GM12873 (cell line): ENCODE measurements around the gene ZNF697.

ENCODE experiments used
- TF ChIP-seq, protein P1 (sequence below): IDR thresholded peaks from 2 replicates; pipeline ENCODE4 v1.5.1; 2012; ENCODE audit warnings: low read depth, mild to moderate bottlenecking, moderate library complexity, low read length, control low read depth; ENCODE audit not compliant: insufficient read depth; ENCODE audit errors: missing control alignments

Gene ZNF697

DNA sequence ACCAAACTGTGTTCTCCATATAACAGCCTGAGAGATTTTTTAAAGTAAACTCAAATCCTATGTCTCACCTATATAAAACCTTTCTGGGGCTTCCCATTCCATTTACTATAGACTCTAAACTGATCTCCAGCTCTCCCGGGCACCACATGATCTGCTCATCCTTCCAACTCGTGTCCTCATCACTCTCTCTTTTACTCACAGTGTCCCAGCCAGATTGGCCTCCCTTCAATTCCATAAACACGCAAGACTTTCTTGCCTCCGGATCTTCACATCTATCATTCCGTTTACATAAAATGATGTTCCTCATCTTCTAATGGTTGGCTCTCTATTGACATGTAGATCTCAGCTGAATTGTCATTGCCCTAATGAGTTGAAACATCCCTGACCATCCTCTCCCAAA is 59.4 kb downstream of the ZNF697 start:
- TF ChIP-seq, protein P1, sequence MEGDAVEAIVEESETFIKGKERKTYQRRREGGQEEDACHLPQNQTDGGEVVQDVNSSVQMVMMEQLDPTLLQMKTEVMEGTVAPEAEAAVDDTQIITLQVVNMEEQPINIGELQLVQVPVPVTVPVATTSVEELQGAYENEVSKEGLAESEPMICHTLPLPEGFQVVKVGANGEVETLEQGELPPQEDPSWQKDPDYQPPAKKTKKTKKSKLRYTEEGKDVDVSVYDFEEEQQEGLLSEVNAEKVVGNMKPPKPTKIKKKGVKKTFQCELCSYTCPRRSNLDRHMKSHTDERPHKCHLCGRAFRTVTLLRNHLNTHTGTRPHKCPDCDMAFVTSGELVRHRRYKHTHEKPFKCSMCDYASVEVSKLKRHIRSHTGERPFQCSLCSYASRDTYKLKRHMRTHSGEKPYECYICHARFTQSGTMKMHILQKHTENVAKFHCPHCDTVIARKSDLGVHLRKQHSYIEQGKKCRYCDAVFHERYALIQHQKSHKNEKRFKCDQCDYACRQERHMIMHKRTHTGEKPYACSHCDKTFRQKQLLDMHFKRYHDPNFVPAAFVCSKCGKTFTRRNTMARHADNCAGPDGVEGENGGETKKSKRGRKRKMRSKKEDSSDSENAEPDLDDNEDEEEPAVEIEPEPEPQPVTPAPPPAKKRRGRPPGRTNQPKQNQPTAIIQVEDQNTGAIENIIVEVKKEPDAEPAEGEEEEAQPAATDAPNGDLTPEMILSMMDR = no peak

DNA sequence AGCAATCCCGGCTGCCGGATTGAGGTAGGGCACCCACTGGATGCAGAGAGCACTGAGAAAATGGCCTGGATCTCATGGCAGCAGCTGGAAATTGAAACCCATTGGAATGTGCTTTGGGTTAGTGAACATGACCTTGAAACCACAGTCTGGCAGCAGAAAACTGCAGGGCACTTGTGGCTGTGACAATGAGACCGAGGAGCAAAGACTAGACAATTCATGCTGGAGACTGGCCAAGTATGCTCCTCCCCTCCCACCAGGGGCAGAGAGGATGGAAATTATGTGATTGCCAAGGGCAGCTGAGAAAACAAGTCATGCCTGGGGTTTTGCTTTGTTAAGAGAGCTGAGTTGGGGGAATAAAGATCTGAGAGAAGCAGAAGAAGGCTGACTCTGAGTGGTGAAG is 60.7 kb downstream of the ZNF697 start:
- TF ChIP-seq, protein P1 = no peak

DNA sequence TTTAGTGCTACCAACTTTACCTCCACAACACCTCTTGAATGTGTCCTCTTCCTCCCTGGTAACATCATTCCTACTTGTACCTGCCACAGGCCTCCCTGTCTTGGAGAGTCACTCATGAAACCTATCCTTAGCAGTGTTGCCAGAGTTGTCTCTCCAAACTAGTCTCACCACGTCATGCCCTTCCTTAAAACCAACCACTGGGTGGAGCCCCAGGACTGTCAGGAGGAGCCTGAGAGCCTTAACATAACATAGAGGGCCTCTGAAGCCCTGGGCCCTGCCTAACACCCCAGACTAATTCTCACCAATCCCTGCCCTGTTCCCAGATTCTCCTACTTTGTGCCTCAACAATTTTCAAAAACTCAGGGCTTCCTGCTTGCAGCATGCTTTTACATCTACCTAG is 65.3 kb downstream of the ZNF697 start:
- TF ChIP-seq, protein P1 = peak; percentile 57

DNA sequence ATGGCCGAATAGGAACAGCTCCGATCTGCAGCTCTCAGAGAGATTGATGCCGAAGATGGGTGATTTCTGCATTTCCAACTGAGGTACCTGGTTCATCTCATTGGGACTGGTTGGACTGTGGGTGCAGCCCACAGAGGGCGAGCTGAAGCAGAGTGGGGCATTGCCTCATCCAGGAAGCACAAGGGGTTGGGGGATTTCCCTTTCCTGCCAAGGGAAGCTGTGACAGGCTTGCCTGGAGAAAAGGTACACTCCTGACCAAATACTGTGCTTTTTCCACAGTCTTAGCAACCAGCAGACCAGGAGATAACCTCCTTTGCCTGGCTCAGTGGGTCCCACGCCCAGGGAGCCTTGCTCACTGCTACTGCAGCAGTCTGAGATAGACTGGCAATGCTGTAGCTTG is 74.2 kb downstream of the ZNF697 start:
- TF ChIP-seq, protein P1 = no peak
